Activated CD4-positive, CD25-positive, alpha-beta regulatory T cell (primary cell): ENCODE results near the gene C16orf92.
A peak's percentile ranks its signal among the peaks of the same experiment; 100 is the strongest.

Experiments
- DNase-seq, 4 experiments: peaks; one replicate each; lab custom pipeline; 2025; lab: John Stamatoyannopoulos, UW

The C16orf92 gene

DNA sequence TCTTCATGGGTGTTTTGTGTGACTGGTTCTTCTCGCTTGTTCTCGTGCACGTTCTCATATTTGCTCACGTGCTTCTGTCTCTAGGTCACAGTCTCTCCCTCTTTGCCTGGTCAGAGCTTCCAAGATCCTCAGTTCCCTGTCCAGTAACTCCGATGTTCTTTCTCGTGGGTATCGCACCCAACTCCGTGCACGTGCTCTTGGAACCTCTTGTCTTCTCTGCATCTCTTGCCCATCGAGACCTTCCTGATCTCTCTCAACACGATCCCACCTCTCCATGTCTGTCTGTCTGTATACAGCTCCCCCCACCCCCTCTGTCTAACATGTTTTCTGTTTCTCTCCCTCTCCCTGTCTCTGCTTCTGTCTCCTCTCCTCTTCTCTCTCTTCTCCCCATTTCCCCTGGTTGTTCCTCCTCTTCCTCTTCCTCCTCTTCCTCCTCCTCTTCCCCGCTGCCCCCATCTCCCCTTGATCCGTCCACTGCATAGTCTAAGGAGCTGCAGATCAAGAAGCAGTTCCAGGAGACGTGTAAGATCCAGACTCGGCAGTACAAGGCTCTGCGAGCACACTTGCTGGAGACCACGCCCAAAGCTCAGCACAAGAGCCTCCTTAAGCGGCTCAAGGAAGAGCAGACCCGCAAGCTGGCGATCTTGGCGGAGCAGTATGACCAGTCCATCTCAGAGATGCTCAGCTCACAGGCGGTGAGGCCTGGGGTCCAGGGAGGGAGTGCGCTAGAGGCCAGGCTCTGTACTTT lies 33.7 kb upstream of the C16orf92 start:
- no peak for DNase-seq

DNA sequence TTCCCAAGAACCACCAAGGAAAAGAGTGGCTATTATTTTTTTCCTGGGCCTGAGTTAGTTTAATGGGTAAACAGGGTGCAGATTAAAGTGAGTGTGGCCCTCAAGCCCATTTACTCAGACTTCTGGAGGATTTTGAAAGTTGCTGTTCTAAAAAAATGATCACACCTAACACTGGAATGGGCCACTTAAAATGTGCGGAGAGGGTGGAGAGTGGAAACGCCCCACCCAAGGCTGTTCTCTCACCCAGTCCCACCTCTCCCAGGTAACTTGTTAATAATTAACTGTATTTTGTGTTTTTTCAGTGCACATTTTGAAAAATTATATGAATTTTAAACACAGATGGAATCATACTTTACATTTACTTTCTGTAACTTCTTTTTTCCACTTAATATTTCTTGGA lies 33.0 kb upstream of the C16orf92 start:
- DNase-seq: no peak

DNA sequence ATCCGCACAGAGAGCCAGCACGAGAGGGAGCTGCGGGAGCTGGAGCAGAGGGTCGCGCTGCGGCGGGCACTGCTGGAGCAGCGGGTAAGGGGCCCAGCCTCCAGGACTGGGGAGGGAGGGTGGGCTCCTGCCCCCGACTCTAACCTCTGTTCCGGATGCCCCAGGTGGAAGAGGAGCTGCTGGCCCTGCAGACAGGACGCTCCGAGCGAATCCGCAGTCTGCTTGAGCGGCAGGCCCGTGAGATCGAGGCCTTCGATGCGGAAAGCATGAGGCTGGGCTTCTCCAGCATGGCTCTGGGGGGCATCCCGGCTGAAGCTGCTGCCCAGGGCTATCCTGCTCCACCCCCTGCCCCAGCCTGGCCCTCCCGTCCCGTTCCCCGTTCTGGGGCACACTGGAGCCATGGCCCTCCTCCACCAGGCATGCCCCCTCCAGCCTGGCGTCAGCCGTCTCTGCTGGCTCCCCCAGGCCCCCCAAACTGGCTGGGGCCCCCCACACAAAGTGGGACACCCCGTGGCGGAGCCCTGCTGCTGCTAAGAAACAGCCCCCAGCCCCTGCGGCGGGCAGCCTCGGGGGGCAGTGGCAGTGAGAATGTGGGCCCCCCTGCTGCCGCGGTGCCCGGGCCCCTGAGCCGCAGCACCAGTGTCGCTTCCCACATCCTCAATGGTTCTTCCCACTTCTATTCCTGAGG lies 32.0 kb upstream of the C16orf92 start:
- DNase-seq: no peak

DNA sequence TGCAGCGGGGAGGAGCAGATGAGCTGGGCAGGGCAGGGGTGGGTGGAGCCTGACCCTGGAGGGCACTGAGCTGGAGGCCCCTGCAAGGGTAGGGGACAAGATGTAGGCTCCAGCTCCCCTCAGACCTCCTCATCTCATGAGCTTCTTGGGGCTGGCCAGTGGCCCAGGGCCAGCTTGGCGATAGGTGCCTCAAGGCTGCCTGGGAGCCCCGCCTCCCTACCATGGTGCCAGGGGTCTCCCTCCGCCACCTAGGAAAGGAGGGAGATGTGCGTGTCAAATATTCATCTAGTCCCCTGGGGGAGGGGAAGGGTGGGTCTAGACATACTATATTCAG lies 31.5 kb upstream of the C16orf92 start:
- no peak for DNase-seq

DNA sequence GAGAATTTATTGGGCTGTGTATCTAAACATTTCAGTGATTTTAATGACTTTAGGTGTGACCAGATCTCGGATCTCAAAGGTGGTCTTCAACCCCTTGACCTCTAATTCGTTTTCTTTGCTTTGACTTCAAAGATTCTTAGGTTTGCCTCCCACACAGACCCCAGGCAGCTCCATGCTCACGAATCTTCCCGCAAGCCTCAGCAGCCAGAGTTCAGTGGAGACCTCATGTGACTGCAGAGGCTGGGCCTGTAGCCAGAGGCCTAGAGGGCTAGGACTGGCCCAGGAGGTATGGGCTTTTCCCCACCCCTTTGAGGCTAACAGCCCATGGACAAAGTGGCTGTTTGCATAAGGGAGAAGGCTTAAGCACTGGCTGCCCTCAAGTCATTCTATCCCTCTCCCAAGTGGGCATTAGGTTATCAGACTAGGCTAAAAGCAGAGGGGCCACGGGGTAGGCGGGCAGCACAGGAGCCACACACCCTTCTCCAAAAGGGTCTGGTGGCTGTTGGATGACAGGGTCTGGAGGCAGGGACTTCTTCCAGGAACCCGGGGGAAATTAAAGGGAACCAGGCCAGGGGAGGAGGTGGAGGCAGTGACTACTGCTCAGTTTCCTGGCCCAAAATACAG lies 30.5 kb upstream of the C16orf92 start:
- DNase-seq: no peak

DNA sequence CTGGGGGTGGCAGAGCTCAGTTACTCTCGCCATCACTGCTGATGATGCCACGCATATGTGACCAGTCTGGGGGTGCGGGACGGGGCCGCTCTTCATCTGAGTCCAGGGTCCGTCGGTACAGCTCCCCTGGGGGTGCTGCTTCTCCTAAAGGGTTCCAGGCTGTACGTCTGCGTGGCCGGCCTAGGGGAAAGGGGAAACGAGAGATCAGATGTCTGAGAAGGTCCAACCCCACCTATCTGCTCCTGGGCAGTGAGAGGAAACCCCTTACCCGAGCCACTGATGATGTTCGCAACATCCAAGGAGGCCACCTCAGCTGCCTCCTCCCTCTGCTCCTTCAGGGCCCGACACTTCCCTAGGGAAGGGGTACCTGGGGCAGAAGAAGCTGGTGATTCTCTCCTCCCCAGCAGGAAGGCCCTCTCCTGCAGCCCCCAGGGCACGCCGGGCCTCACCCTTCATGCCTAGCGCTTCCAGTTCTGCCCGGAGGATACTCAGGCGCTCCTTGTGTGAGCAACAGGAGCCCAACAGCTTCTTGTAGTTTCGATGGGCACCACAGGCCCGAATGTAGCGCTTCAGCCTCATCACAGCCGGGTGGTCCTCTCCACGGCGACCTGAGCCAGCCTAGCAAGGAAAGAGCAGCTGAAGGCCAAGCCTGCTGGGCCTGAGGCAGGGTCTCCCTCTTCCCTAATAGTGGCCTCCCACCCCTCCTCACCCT lies 29.7 kb upstream of the C16orf92 start:
- no peak for DNase-seq

DNA sequence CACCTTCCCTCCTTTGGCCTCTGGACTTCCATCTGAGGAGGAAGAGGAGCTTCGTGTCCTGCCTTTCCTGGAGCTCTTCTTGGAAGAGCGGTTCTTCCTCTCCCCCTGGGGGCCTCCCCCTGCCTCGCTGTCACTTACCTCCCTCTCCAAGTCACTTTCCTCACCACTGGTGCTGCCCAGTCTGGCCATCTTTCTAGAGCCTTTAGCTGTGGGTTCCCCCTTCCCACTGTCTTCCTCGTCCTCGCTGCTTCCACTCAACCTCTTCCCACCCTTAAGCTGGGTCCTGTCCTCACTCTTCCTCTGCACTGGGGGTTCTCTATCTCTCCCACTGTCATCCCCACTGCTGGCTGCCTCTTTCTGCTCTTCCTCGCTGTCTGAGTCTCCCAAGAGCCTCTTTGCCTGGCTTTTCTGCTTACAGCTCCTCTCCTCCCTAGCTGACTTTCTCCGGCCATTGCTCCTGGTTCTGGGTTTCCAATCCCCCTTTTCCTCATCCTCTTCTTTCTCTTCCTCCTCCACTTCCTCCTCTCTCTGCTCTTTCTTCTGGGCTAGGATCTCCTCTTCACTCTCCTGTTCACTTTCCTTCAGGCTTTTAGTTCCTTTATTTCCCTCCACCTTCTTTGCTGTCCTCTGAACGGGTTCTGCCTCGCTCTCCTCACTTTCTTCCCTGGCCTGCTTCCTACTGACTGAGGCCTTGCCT lies 28.9 kb upstream of the C16orf92 start:
- no peak for DNase-seq

DNA sequence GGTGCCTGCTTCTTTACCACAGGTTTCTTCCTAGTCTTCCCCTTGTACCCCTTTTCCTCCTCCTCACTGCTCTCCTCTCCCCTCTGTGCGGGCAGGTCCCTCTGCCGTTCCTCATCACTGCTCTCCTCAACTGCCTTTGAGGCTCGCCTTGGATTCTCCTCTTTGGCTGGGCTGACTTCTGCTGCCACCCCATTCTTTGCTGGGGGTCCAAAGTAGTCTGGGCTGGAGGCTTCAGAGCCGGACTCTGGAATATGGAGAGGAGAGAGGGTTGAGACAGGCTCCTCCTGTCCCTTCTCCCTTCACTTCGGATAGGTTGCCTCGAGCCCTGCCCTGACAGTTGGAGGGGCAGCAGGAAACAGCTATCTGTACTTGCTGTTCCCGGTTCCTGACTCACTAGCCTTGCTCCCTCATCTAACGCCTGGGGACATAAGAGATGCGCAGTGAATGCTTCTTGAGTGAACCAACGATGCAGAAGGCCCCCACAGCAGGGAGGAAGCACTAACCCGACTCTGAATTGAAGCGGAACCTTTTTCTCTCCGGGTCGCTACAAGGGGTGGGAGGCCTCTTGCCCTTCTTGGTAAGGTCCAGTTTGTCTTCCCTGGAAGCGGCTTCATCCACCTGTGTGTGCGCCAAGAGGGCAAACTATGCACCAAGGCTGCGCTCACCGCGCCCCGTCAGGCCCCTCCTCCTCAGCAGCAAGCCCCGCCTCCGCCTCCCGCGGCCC lies 28.2 kb upstream of the C16orf92 start:
- no peak for DNase-seq

DNA sequence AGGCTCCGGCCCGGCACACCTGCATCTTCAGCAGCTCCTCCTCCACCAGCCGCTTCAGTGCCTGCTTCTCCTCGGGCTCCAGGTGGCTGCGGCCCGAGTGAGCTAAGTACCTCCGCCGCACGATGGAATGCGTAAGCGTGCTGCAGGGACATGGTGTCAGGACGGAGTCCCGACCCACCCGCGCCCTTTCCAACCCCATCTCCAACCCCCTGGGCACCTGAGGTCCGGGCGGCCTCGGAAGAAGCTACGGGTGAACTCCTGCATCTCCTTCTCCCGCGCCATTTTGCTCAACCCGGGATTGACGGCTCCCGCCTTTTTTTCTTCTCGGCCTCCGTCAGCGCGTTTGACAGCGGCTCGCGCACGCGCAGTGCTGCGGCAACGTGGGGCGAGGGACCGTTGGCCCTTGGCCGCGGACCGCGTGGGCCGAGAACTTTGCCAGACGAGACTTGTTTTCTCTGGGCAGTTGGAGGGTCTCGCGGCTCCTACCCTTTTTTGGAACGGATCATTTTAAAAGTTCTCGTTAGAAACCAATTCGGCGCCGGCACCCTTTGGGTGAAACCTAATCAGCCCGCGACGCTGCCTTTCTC lies 27.6 kb upstream of the C16orf92 start, which contains the start of gene HIRIP3:
Gene HIRIP3 (minus strand): TSS at position 294 of the 587 bp plus-strand sequence. CDS start 12 bp downstream, at position 282.
- DNase-seq: peak; percentile 66 to 74 (median 73)

DNA sequence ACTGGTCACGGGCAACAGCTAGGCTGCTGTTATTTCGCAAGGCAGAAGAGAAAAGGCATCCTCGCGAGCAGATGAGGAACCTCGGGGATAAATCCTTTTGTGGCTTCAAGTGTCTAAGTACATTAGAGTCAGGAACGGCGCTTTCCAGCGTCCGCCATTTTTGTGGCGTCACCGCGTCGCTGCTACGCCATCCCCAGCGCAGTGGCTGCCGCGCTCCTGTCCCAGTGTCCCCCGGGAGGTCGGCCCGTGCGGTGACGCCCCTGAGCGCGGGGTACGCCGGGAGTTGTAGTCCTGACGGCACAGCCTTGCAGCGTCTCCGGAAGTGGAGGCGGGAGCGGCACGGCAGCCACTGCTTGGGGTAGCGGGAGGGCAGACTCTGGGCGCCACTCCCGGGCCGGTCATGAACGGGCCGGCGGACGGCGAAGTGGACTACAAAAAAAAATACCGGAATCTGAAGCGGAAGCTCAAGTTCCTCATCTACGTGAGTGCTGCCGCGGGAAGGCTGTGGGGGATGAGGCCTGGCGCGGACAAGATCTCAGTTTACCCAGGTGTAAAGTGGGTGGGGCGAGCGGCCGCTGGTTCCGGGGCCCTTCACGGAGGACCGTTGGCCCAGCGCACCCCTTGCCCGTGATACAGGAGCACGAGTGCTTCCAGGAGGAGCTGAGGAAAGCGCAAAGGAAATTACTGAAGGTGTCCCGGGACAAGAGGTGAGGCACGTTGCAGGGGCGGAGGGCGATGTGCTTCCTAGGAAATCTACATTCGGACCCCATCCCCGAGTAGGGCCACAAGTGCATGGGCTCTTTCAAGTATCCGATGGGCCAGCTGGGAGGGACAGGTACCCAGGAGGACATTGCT lies 26.9 kb upstream of the C16orf92 start, which contains the start of gene INO80E:
Gene INO80E (plus strand): TSS at position 331 of the 855 bp plus-strand sequence. CDS start 70 bp downstream, at position 401.
- peak; percentile 98 to 99 (median 99) for DNase-seq

DNA sequence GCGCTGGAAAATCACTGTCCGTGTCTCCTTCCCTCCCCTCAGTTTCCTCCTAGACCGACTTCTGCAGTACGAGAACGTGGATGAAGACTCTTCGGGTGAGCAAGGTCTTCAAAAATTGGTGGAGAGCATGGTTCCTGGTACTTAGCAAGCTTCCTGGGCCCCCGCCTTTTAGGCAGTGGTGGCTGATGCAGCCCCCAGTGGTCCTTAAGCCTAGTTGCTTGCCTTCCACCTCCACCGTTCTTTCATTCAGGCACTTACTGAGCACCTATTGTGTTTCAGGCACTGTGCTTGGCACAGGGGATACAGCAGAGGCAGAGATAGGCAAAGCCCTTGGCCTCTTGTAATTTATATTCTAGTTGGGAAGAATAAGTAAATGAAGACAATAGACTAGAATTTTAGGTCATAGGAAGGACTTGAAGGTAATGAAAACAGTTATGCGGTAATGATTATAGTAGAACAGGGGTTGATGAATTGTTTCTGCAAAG lies 26.2 kb upstream of the C16orf92 start:
- DNase-seq: no peak

DNA sequence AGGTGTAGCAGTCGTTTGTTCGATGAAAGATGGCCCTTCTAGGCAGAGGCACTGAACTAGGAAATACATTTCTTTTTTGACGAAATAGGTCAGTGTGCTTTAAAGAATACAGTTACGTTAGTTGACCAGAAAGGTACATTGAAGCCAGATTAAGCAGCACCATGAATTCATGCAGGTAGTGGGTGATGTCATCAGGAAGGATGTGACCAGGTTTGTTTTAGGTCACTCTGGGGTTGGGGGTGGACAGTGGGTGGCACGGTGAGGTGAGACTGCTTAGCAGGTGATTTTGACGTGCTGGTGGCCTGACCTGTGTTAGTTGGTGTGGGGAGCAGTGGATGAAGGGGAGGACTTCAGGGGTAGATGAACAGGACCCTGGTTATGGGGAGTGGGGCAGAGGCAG lies 23.4 kb upstream of the C16orf92 start:
- no peak for DNase-seq

DNA sequence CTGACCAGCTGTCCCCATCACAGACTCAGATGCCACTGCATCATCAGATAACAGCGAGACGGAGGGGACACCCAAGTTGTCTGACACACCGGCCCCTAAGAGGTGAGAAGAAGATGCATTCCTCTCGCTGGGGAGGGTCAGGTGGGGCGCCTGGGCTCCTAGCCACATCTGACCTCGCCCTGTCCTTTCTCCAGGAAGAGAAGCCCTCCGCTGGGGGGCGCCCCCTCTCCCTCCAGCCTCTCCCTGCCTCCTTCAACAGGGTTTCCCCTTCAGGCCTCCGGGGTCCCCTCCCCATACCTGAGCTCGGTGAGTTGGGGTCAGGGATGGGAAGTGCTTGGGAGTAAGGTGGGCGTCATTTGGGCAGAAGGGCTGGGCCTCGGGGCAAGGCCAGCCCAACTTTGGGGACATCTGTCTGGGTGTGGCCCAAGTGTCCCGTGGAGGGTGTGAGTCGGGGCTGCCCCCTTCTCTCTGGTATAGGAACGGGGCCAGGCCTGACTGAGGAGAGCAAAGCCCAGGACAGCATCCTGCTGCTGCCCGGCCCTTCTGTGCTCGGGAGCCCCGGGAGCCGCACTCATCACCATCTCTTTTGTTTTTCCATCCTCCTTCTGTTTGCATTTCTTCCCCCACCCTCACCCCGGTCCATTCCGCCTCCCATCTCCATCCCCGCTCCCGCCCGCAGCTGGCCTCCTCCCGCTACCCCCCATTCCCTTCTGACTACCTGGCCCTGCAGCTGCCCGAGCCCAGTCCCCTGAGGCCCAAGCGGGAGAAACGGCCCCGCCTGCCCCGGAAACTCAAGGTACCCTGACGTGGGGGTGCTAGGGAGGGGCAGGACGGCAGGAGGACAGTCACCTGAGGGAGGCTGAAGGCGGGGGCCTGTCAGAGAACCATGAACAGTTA lies 22.0 kb upstream of the C16orf92 start:
- no peak for DNase-seq

DNA sequence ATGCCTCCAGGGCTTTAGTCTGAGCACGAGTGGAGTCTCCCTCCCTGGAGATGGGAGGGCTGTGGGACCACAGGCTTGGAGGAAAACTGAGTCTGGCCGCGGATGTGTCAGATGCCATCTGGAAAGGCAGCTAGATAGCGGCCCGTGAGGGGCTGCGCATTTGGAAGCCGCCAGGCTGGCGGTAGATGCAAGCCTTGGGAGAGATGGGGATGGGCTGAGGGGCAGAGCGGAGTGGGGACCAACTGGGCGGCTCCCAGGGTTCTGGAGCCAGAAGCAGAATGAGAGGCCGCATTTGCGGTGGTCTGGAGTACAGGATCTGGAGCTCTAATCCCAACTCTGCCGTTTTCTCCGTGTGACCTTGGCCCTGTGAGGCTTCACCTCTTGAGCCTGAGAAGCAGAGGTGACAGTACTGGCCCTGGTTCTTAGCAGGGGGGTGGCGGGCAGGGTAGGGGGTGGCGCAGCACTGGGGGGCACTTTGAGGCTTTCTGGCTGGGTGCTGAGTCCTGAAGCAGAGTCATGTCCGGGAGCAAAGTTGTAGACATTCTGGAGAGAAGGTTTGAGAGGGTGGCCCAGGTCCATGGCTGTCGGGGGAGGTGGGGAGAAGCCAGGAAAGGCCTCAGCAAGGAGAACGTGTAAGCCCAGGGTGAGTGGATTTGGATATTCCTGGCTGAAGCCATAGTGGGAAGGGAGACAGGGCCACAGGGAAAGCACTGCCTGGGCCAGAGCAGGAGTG lies 20.2 kb upstream of the C16orf92 start:
- DNase-seq: no peak

DNA sequence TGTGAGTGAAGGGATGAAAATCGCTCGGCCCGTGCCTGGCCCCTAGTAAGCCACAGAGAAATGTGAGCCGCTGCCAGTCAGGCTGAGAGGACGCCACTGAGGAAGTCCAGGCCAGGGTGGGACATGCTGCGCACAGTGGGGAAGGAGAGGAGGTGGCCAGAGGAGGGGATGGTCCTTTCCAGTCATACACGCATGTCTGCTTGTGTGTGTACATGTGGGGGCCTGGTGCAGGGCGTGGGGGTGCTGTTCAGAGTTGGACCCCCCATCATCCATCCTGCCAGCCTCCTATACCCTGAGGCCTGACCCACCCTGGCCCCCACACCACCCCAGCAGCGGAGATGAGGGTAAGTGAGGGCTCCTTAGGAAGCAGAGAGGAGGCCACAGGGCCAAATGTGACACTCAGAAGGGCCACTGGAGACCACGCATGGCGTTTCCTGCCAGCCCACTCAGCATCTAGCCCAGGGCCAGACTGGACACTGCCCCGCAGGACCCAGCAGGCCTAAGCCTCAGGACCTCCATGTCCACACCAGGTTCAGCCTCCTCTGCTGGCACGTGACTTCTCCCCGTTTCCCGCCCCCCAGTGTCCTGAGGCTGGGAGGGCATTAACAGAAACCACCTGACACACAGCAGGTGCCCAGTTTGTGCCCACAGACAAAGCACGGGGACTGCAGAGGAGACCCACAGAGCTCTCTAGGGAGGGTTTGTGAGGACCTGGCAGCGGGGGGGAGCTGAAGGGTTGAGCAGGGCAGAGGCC lies 19.2 kb upstream of the C16orf92 start:
- DNase-seq: no peak

DNA sequence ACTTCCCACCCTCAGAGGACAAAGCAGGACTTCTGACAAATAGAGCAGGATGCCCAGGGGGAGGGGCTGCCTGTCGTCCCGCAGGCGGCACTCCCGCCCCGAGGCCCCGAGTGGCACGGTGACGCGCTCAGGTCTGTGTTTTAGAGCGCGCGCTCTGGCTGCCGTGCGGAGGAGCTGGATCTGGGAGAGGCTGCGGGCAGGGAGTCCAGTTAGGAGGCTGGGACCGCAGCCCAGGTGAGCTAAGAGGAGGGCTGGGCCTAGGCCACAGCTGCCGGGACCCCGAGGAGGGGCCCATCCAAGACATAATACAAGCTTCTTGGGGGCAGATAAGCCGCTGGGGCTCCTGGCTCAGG lies 18.6 kb upstream of the C16orf92 start:
- no peak for DNase-seq

DNA sequence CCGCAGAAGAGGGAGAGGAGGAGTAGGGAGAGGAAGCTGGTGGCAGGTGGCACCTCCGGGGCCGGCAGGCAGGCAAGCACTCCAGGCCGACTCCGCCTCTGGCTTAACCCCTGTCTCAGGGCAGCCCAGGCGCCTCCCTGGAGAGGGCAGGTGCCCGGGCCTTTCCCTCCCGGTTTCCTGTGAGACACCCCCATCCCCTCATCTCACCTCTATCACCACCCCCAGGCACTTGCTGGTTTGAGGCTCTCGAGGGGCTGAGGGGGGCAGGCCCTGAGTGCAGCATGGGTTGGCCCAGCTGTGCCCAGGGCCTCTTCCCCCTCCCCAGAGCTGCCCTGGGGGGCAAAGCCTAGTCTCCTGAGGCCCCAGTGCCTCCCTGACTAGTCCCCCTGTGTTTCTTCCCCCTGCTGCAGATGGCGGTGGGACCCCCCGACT lies 18.2 kb upstream of the C16orf92 start:
- no peak for DNase-seq
